ENCODE data around the gene TEKT4.
"Not testable (repeated sequence)": the region's sequence is repeated elsewhere in the genome, so short reads cannot be mapped to it uniquely, and the experiment has no call there.

TEKT4 gene

DNA sequence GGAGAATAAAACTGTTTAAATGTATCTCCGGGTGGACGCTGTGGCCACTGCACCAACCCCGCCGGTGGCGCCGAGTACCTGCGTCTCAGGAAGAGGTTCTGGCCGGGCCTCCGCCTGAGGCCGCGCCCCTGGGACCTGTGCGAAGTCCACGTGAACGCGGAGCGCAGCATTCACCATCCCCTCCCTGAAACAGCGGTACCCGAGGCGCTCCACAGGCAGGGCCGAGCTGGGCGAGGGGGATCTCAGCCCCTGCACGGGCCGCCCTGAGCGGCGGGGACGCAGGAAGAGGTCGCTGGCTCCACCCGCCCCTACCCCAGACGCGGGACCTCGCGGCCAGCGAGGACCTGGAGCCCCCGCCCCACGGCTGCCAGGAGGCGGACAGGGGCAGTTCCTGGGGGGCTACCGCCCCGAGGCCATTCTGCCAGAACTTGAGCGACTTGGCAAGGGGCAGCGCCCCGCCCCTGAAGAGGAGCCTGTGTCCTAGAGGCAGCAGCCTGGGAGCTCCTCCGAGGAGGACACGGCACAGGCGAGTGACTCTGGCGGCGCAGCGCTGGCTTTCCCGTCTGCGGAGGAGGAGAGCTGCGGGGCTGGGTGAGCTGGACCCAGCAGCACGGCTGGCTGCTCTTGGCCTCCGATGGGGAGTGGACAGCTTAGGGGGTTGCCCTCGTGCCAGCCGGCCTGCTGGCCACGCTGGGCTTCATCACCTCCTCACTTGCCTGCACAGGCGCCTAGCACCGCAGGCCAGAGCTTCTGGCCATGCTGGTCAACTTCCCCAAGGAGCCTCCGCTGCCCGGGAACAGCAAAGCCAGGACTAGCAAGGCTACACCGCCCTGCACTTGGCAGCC lies 9.7 kb upstream of the TEKT4 start:
- Histone ChIP-seq H3K9ac (ENCODE audit: low read length) (no peak overlapping the region), H4K5ac (ENCODE audit: low read length) (no peak overlapping the region), H2BK5ac (ENCODE audit: low read length) (no peak overlapping the region), H3K56ac (ENCODE audit: low read length) (peak overlapping the region; percentile 7), H2AK5ac (ENCODE audit: low read length) (no peak overlapping the region), H3K4me3 (ENCODE audit: low read length) (no peak overlapping the region), H3K79me1 (ENCODE audit: low read length) (no peaks in the 10 kb centered on the region), H3K27me3 (ENCODE audit: insufficient read depth, low read length, poor library complexity) (peaks cover 7% of the 10 kb centered on the region), H3K79me2 (ENCODE audit: control insufficient read depth, insufficient read depth, low read length) (no peaks in the 10 kb centered on the region), H3K4ac (ENCODE audit: low read depth, low read length) (no peak overlapping the region), H3K4me1 (ENCODE audit: control insufficient read depth, low read depth, low read length) (no peaks in the 10 kb centered on the region), H4K8ac (ENCODE audit: low read depth, low read length) (no peak overlapping the region), H3K4me2 (ENCODE audit: low read length) (peak overlapping the region; percentile 31), H2BK120ac (ENCODE audit: low read depth, low read length) (no peak overlapping the region), H3K36me3 (ENCODE audit: control insufficient read depth, insufficient read depth, low read length) (no peaks in the 10 kb centered on the region), H2BK15ac (replicated peaks; ENCODE audit: low read depth) (no peak overlapping the region), H3K23ac (ENCODE audit: low read length) (no peak overlapping the region), H3K18ac (ENCODE audit: low read length) (no peak overlapping the region), H3K27ac (ENCODE audit: low read depth, low read length) (no peak overlapping the region)
- no CpG with 5 or more reads among the region's 60 CpGs for WGBS (ENCODE audit: extremely low coverage, insufficient coverage, low lambda C conversion rate)
- DNase-seq, result peak; percentile 26

GRCh38 chr2:94862903-94863302 lies 8.3 kb upstream of the TEKT4 start:
- H2AK5ac ChIP-seq (ENCODE audit: low read length); H4K8ac ChIP-seq (ENCODE audit: low read depth, low read length); H2BK5ac ChIP-seq (ENCODE audit: low read length); H4K5ac ChIP-seq (ENCODE audit: low read length); H3K4me1 ChIP-seq (ENCODE audit: control insufficient read depth, low read depth, low read length); H3K27ac ChIP-seq (ENCODE audit: low read depth, low read length); H3K27me3 ChIP-seq (ENCODE audit: insufficient read depth, low read length, poor library complexity); H3K79me1 ChIP-seq (ENCODE audit: low read length); H3K4ac ChIP-seq (ENCODE audit: low read depth, low read length); H3K9ac ChIP-seq (ENCODE audit: low read length); H3K36me3 ChIP-seq (ENCODE audit: control insufficient read depth, insufficient read depth, low read length); H3K56ac ChIP-seq (ENCODE audit: low read length); H3K18ac ChIP-seq (ENCODE audit: low read length); H3K23ac ChIP-seq (ENCODE audit: low read length); H3K4me2 ChIP-seq (ENCODE audit: low read length); H3K4me3 ChIP-seq (ENCODE audit: low read length); H2BK15ac ChIP-seq (replicated peaks; ENCODE audit: low read depth); DNase-seq; H3K79me2 ChIP-seq (ENCODE audit: control insufficient read depth, insufficient read depth, low read length); H2BK120ac ChIP-seq (ENCODE audit: low read depth, low read length): not testable (repeated sequence)
- no CpG with 5 or more reads among the region's 17 CpGs for WGBS (ENCODE audit: extremely low coverage, insufficient coverage, low lambda C conversion rate)

- no peaks in the 10 kb centered on the region for H3K4me1 ChIP-seq (ENCODE audit: control insufficient read depth, low read depth, low read length)
- H3K79me1 ChIP-seq (ENCODE audit: low read length), result no peaks in the 10 kb centered on the region
- H2BK120ac ChIP-seq (ENCODE audit: low read depth, low read length), result no peak overlapping the region
- H3K4me2 ChIP-seq (ENCODE audit: low read length), result no peak overlapping the region
- H2AK5ac ChIP-seq (ENCODE audit: low read length), result no peak overlapping the region
- no peaks in the 10 kb centered on the region for H3K36me3 ChIP-seq (ENCODE audit: control insufficient read depth, insufficient read depth, low read length)
- no peak overlapping the region for H3K9ac ChIP-seq (ENCODE audit: low read length)
- H3K27me3 ChIP-seq (ENCODE audit: insufficient read depth, low read length, poor library complexity), result no peaks in the 10 kb centered on the region
- H3K79me2 ChIP-seq (ENCODE audit: control insufficient read depth, insufficient read depth, low read length), result no peaks in the 10 kb centered on the region
- no peak overlapping the region for H3K4ac ChIP-seq (ENCODE audit: low read depth, low read length)
- no CpG with 5 or more reads among the region's 4 CpGs for WGBS (ENCODE audit: extremely low coverage, insufficient coverage, low lambda C conversion rate)
- no peak overlapping the region for H2BK5ac ChIP-seq (ENCODE audit: low read length)
- H4K5ac ChIP-seq (ENCODE audit: low read length), result no peak overlapping the region
- H3K4me3 ChIP-seq (ENCODE audit: low read length), result no peak overlapping the region
- no peak for DNase-seq
- no peak overlapping the region for H2BK15ac ChIP-seq (replicated peaks; ENCODE audit: low read depth)
- no peak overlapping the region for H3K27ac ChIP-seq (ENCODE audit: low read depth, low read length)
- no peak overlapping the region for H3K18ac ChIP-seq (ENCODE audit: low read length)
- H3K23ac ChIP-seq (ENCODE audit: low read length), result no peak overlapping the region
- no peak overlapping the region for H4K8ac ChIP-seq (ENCODE audit: low read depth, low read length)
- no peak overlapping the region for H3K56ac ChIP-seq (ENCODE audit: low read length)
Measured at GRCh38 chr2:94869131-94869530, 2.1 kb upstream of the TEKT4 start.

- no CpG with 5 or more reads among the region's 22 CpGs for WGBS (ENCODE audit: extremely low coverage, insufficient coverage, low lambda C conversion rate)
Measured at GRCh38 chr2:94869552-94870439, 1.4 kb upstream of the TEKT4 start.

DNA sequence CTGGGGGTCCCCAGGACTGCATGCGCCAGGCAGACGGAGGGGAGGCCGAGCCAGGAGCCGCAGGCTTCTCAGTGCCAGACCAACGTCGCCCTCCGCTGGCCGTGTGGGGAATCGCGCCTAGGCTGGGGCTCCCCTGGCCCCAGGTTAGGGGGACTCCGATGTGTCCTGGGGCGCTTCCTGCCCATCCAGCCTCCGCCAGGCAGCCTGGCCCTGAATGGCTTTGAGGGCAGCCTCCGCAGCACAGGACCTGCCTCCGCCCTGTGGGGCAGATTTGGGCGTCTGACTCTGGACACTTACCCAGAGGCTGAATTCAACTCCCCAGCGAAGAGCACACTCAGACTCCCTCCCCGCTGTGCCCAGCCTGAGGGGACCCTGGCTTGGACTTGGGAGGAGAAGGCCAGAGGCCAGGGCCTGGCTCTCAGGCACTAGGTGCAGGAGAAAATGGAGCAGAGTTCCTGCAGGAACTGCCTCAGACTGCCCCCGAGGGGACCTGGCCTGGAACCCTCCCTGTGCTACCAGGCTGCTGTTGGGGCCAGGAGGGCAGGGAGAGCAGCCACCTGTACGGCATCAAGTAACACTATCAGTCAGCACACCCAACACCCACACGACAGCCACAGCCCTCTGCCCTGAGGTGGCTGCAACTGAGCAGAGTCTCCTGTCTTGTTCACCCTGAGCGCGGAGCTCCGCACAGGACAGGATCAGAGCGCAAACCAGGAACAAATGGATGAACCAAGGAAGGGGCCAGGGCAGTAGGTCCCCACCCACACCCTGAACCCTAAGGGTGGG lies 597 bp upstream of the TEKT4 start:
- H3K4me1 ChIP-seq (ENCODE audit: control insufficient read depth, low read depth, low read length), result no peaks in the 10 kb centered on the region
- H2BK120ac ChIP-seq (ENCODE audit: low read depth, low read length), result no peak overlapping the region
- no peak overlapping the region for H3K4me3 ChIP-seq (ENCODE audit: low read length)
- no peak overlapping the region for H3K18ac ChIP-seq (ENCODE audit: low read length)
- H2BK15ac ChIP-seq (replicated peaks; ENCODE audit: low read depth), result no peak overlapping the region
- H3K36me3 ChIP-seq (ENCODE audit: control insufficient read depth, insufficient read depth, low read length), result no peaks in the 10 kb centered on the region
- no peak overlapping the region for H3K9ac ChIP-seq (ENCODE audit: low read length)
- no peak overlapping the region for H3K23ac ChIP-seq (ENCODE audit: low read length)
- no peaks in the 10 kb centered on the region for H3K79me2 ChIP-seq (ENCODE audit: control insufficient read depth, insufficient read depth, low read length)
- H4K5ac ChIP-seq (ENCODE audit: low read length), result no peak overlapping the region
- H3K4me2 ChIP-seq (ENCODE audit: low read length), result no peak overlapping the region
- WGBS (ENCODE audit: extremely low coverage, insufficient coverage, low lambda C conversion rate), result no CpG with 5 or more reads among the region's 25 CpGs
- H2AK5ac ChIP-seq (ENCODE audit: low read length), result no peak overlapping the region
- H3K79me1 ChIP-seq (ENCODE audit: low read length), result no peaks in the 10 kb centered on the region
- H3K56ac ChIP-seq (ENCODE audit: low read length), result no peak overlapping the region
- no peaks in the 10 kb centered on the region for H3K27me3 ChIP-seq (ENCODE audit: insufficient read depth, low read length, poor library complexity)
- no peak overlapping the region for H4K8ac ChIP-seq (ENCODE audit: low read depth, low read length)
- H3K27ac ChIP-seq (ENCODE audit: low read depth, low read length), result no peak overlapping the region
- H2BK5ac ChIP-seq (ENCODE audit: low read length), result no peak overlapping the region
- H3K4ac ChIP-seq (ENCODE audit: low read depth, low read length), result no peak overlapping the region
- peak; percentile 25 for DNase-seq

More at GRCh38 chr2:94869552-94870439, 1.4 kb upstream of the TEKT4 start:
- Histone ChIP-seq H3K56ac (ENCODE audit: low read length) (no peak overlapping the region), H4K8ac (ENCODE audit: low read depth, low read length) (no peak overlapping the region), H3K79me2 (ENCODE audit: control insufficient read depth, insufficient read depth, low read length) (no peaks in the 10 kb centered on the region), H3K27me3 (ENCODE audit: insufficient read depth, low read length, poor library complexity) (no peaks in the 10 kb centered on the region), H3K4ac (ENCODE audit: low read depth, low read length) (no peak overlapping the region), H2AK5ac (ENCODE audit: low read length) (no peak overlapping the region), H2BK15ac (replicated peaks; ENCODE audit: low read depth) (no peak overlapping the region), H3K9ac (ENCODE audit: low read length) (no peak overlapping the region), H3K27ac (ENCODE audit: low read depth, low read length) (no peak overlapping the region), H3K4me1 (ENCODE audit: control insufficient read depth, low read depth, low read length) (no peaks in the 10 kb centered on the region), H3K4me2 (ENCODE audit: low read length) (no peak overlapping the region), H2BK120ac (ENCODE audit: low read depth, low read length) (no peak overlapping the region), H3K36me3 (ENCODE audit: control insufficient read depth, insufficient read depth, low read length) (no peaks in the 10 kb centered on the region), H2BK5ac (ENCODE audit: low read length) (no peak overlapping the region), H4K5ac (ENCODE audit: low read length) (no peak overlapping the region), H3K18ac (ENCODE audit: low read length) (no peak overlapping the region), H3K23ac (ENCODE audit: low read length) (no peak overlapping the region), H3K79me1 (ENCODE audit: low read length) (no peaks in the 10 kb centered on the region), H3K4me3 (ENCODE audit: low read length) (no peak overlapping the region)
- DNase-seq, result no peak

Data from mesendoderm (in vitro differentiated cells).